ENCODE results near the gene SAMMSON. TPM values are rescaled to one million over a fixed set of nuclear protein-coding genes. Genes with fewer than 3 reads are reported as not detected.

SAMMSON gene
- total RNA-seq = not detected in 2 replicates

DNA sequence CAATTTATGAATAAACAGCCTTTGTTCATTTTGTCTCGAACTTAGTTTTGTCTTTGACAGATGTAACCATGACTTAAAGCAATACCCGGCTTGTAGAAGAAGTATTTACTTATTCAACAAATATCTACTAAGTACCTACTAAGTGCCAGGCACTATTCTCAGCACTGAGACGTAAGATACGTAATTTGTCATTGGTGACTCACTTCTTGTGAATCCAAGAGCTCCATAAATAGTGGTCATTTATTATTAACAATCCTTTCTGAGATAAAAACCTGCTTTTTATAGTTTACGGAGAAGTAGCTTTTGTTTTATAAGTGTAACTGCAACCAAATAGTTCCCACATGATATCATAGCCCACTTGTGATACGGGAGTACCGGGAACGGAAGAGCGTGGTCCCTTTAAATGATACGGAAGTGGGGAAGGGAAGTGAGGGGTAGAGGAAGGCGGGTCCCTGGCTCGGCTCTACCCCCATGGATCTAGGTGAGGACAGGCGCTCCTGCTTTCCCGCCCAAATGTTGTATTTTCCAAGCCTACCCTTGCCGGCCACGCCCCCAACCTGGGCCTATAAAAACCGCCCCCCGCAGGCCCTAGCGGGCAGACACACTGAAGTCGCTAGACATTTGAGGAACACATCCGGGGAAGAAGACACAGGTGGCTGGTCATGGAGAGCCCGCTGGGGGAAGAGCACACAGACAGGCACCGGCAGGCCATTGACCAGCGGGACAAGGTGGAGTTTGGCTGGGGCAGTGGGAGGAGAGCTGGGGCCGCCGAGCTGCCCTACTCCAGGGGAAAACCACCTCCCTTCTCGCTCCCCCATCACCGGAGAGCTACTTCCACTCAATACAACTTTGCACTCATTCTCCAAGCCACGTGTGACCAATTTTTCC is at the start of gene SAMMSON:
Gene SAMMSON (plus strand): TSS at position 594 of the 888 bp plus-strand sequence.
- DNase-seq = peak; percentile 3

- no peak for DNase-seq
Measured at GRCh38 chr3:69951616-69952015, 47.9 kb upstream of the SAMMSON start.

DNA sequence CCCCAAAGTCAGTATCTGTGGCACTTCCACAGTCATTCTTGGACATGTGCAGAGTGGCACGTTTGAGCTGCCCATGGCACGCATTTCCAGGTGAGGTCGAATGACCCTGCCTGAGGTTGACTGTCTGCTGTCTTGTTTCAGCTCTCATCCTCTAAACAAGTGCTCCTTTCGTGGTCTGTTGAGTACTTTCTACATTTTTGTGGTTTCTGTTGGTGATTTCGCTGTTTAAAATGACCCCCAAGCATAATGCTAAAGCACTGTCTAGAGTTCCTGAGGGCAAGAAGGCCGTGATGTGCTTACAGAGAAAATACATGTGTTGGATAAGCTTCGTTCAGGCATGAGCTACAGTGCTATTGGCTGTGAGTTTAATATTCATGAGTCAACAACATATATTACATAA is 40.0 kb upstream of the SAMMSON start:
- no peak for DNase-seq

DNA sequence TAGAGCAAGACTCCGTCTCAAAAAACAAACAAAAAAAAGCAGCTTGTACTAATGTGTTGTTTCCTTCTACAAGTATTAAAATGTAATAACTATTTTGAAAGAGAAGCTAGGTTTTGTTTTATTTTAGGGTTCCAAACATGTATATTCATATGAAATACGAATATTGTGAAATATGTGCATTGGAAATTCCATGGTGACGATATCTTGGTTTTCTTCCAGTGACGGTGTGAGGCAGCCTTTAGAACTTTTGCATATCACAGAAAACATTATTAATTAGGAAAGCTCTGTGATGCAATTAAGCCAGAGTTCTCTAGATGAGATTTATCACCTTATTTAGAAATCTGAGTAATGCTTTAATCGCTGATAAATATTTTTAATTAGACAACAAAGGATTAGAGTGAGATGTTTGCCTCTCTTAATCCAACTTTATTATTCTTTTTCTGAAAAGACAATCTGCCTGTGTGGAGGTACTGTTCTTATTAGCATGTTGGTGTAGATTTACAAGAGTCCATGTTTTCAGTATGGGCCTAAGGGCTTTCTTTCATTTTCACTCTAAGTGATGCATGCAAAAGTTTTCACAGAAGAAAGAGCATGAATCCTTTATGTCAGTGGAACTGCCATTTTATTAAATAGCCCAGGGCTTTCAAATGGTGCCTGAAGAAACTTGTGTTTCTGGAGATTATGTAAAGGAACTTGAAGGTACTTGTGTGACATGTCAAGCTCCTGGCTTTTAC is 37.7 kb upstream of the SAMMSON start:
- no peak for DNase-seq

- no peak for DNase-seq
Measured at GRCh38 chr3:69963643-69964042, 35.9 kb upstream of the SAMMSON start.

DNA sequence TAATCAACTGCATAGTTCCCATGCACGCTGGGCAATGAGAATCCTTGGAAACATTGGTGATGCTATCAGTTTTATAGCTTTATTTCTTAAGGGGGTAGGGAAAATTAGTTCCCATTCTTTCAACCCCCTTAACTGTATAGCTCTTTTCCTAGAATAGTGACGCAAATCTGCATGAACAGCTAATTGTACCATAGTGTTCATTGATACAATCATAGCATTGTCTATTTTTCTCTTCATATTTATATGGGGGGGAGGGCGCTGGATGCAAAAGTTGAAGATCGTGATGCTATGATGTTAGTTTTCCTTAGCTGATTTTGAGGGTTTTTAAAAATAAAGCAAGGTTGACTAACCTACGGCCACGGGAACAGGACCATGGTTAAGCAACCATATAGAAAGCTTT is 32.4 kb upstream of the SAMMSON start:
- no peak for DNase-seq

DNA sequence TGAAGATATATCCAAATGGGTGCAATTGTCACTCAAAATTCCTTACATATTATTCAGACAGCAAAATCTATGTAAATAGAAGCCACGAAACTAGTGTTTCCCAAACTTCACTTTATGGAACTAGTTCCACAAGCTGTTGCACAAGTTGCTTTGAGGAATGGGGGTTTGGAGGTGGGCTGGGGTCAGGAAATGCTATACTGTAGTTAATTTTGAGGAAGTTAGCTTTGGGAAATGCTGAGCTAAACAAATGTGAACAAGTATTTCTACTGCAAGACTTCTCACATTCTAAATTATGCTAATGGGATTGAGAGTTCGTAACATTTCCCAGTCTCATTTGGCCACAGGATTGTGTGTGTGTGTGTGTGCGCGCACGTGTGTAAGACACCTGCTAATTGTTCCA is 28.7 kb upstream of the SAMMSON start:
- no peak for DNase-seq

GRCh38 chr3:69972672-69973071 is 26.9 kb upstream of the SAMMSON start:
- no peak for DNase-seq

DNA sequence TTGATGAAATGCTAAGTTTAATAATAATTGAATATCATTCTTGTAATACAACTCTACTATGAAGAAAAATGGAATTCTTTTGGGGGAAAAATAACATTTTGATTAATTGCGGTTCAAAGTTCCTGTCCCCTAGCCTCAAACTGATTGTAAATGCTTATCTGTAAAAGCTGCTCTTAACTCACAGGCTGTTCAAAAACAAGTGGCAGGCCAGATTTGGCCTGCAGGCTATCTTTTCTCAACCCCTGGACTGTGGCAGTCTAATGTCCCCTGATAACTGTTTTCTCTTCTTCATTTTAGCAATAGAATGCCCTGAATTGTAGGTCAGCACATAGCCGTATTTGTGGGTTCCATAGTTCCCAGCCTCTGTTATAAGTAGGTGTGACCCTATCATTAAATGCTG is 23.5 kb upstream of the SAMMSON start:
- no peak for DNase-seq

DNA sequence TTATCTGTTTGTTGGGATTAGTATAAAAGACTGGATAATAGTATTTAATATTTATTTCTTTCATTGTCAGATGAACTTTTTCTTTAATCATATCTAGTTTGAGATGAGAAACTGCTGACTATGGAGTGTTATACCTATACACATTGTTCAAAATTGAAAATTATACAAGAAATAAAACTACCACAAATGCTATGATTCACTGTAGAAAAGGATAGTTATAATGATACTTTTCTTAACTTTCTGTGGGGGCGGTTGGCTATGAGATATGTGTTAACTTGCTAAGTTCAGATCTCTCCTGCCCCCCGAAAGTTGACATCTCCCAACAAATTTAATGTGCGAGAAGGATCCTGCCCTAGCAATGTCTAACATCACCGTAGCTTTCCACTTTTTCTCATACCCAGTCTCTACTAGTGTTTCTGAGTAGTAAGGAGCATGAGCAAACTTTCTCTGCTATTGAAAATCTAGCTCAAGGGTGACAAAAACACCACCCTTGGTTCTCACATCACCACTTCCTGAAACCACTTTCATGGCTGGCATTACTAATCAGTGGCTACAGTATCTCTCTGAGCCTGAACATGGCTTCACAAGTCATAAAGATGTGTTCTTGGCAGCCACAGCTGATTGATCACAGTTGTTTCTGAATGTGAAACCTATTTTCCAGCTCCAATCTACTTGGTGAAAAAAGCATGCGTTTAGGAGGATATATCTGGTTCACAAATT is 15.8 kb upstream of the SAMMSON start:
- DNase-seq = no peak

DNA sequence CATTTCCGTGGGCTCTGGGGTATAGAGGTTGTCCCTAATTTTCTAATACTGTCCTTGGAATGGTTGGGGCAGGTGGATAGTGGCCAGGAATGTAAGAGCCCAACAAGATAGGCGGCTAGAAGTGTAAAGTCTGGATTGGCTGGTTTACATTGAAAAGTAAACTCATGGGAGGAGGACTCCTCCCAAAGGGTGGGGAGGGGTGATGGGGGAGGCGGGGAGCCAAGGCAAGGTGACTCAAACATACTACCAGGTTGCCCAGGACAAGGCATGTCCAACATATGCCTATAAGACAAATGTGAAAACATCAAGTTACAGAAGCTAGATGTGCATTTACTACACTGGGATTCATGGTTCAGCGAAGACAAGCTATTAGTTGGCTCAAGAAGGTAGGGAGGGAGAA is 14.3 kb upstream of the SAMMSON start:
- DNase-seq = no peak

DNA sequence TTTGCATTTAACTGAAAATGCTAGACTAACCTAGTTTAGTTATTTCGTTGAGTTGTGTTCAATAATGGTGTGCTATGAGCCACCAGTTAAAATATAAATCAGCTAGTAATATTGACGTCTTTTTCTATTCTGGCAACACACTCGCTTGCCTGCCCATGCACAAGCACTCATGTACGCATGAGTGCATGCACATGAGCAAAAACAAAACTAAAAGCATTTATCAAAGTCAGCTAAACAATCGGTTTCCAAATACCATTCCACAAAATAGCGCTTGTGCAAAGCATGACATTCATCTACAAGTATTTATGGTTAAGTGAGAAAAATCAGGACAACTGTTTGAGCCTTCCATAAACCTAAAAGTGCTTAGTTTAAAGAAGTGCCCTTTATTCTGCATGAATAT is 13.1 kb upstream of the SAMMSON start:
- DNase-seq = no peak

- no peak for DNase-seq
Measured at GRCh38 chr3:69987833-69988232, 11.7 kb upstream of the SAMMSON start.

- DNase-seq = no peak
Measured at GRCh38 chr3:69993757-69994156, 5.8 kb upstream of the SAMMSON start.

- no peak for DNase-seq
Measured at GRCh38 chr3:69994919-69995318, 4.6 kb upstream of the SAMMSON start.

DNA sequence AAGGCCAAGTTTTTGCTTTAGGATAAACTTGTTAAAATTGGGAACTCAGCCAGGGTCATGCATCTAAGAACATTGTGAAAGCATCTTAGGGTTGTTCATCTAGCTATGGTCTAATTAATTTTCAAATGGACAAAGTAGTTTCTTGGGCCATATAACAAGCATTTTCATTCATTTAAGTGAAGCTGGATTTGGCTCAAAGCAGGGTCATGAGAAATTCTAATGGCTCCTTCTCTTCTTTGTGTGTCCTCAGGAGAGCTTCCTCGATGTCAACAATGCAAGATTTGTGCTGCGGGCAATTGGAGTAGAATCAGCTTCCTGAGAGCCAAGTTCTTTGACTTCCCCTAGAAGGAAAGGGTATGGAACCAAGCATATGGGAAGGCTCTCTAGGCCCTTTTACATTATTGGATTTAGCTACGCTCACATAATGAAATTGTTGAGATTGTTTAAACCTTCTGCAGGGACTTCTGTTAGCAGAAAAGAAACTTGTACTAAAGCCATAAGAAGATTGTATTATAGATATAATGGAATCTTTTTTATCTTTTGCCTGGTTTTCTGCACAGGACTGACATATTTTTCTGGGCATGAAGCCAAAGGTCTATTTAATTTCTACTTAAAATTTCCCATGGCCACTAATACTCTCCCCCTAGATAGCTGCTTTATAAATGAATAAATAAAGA is 1.8 kb upstream of the SAMMSON start:
- DNase-seq = no peak

DNA sequence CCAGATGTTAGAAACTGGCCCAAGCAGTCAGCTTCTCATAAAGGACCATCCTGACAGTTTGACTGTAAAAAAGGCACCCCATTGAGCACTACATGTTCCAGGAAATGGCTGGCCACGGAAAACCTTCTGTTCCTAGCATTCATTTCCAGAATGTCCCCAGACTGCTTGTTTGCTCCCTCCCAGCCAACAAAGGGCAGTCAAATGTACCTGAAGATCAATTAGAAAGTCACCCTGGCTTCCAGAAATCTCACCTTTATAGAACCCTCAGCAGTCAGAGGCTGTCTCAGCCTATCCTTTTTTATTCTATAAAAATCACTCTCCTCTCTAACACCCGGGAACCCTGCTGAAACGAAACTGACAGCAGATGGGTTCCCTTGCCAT is 784 bp upstream of the SAMMSON start:
- no peak for DNase-seq

DNA sequence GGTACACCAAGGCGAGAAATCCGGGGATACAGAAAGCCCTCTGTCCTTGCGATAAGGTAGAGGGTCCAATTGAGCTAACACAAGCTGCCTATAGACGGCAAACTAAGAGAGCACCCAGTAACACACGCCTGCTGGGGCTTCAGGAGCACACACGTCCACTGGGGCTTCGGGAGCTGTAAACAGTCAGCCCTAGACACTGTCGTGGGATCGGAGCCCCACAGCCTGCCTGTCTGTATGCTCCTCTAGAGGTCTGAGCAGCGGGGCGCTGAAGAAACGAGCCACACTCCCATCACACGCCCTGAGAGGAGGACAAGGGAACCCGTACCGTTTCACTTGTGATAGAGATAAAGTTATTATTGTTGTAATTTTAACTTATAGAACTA is 486 bp downstream of the SAMMSON start:
- DNase-seq = no peak

DNA sequence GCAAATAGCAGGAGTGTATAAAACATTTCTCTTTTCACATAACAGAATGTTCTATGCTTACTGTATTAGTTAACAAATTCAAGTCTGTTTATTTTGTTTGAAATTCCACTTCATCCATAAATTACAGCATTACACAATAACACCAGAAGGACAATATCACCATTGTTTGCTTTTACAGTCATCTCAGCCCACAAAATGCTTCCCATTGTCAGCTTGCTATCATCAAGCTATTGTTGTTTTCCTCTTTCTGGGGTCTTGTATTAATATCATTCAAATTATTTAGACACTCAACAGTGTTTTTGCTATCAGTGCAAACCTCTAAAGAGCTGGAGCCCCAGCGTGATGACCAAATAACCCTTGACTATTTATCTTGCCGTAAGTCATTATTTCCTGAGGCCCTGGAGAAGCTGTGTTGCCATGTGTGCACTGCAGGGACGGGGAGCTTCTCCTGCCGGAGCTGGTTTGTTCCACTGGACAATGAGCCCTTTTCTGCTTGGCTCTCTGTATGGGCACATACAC is 1.1 kb downstream of the SAMMSON start:
- no peak for DNase-seq

DNA sequence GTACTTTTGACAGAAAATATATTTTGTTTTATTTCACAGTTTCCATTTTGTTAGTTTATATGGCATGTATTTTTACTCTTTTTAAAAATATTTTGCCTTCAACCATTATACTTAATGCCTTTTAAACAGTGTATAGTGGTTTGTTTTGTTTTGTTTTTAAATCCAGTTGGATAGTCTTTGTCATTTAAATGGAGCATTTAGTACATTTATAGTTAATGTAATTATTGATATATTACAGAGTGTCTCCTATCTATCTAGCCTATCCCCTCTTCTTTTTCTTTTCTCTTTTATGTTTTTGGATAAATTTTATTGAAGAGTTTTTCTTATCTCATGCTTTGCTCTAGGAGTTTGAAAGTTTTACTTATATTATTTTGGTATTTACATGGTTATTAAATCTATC is 3.6 kb downstream of the SAMMSON start:
- DNase-seq = no peak

DNA sequence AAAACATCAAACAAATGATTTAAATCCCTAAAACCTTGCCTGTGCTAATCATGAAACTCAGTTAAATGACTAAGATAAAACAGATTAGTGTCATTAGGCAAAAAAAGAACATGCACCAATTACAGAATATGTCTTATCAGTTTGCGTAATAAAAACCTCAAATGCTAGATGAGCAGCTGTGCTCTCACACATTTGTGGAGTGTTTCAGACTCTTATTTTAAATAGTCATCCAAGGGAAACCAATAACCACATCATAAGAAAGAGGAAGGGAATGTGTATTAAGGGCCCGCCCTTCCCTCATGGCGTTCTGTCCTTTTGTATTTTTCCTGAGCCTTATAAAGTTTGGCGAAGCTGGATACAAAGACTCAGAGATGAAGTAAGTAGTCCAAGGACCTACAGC is 6.6 kb downstream of the SAMMSON start:
- no peak for DNase-seq

DNA sequence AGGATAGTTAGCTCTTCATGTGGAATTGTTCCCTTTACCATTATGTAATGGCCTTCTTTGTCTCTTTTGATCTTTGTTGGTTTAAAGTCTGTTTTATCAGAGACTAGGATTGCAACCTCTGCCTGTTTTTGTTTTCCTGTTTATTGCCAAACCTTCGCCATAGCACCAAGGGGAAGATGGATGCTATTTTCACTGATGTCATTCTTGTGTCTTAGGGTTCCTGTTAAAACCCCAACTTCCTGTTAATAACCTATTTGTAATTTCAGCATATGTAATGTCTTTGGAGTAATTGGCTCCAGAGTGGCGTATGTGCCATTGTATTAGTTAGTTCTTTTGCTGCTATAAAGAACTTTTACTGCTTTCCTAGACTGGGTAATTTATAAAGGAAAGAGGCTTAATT is 10.8 kb downstream of the SAMMSON start:
- no peak for DNase-seq

GRCh38 chr3:70011582-70011981 is 12.0 kb downstream of the SAMMSON start:
- no peak for DNase-seq

Data from dermis blood vessel endothelial cell (primary cell).